ENCODE data around the gene MFSD11.

GRCh38 chr17:76816590-76817135, 78.7 kb downstream of the MFSD11 start:
- TF ChIP-seq, protein P1, sequence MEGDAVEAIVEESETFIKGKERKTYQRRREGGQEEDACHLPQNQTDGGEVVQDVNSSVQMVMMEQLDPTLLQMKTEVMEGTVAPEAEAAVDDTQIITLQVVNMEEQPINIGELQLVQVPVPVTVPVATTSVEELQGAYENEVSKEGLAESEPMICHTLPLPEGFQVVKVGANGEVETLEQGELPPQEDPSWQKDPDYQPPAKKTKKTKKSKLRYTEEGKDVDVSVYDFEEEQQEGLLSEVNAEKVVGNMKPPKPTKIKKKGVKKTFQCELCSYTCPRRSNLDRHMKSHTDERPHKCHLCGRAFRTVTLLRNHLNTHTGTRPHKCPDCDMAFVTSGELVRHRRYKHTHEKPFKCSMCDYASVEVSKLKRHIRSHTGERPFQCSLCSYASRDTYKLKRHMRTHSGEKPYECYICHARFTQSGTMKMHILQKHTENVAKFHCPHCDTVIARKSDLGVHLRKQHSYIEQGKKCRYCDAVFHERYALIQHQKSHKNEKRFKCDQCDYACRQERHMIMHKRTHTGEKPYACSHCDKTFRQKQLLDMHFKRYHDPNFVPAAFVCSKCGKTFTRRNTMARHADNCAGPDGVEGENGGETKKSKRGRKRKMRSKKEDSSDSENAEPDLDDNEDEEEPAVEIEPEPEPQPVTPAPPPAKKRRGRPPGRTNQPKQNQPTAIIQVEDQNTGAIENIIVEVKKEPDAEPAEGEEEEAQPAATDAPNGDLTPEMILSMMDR (IDR thresholded peaks at IDR 0.05) = no peak
- no peak for TF ChIP-seq POLR2AphosphoS5 (IDR thresholded peaks at IDR 0.05; ENCODE audit: insufficient read depth in 1 of 2, low read depth in 1 of 2)
